Activated effector memory CD4-positive, alpha-beta T cell treated with anti-CD3 and anti-CD28 coated beads, Interleukin-2, amount 50 U/mL, for 16 hours (primary cell): ENCODE measurements around the gene CEP55.
A peak's percentile ranks its signal among the peaks of the same experiment; 100 is the strongest.

Experiments
- DNase-seq: peaks from one replicate; pipeline ENCODE4 v3.0.0-alpha.2; 2020

The CEP55 gene

DNA sequence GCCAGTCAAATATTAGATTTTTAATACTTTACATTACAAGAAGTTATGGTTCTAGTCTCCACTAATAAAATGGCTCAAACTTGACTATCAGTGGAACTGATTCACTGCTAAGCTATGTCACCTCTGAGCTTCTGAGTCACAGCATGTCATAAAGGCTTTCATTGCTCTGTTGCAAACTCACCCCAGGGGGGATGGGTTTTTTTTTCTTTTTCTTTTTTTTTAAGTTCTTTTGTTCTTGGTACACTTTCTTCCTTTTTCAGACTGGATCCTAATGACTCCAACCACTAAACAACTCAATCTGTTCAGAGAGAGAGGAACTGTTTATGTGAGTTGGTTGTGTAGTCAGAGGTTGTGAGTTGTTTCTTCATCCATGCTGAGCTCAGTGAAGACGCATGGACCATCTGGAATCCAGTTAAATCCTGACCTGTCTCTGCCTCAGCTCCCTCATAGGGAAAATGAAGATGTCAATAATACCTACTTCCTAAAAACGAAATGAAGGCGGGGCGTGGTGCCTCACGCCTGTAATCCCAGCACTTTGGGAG, 25.2 kb upstream of the CEP55 start:
- no peak for DNase-seq

DNA sequence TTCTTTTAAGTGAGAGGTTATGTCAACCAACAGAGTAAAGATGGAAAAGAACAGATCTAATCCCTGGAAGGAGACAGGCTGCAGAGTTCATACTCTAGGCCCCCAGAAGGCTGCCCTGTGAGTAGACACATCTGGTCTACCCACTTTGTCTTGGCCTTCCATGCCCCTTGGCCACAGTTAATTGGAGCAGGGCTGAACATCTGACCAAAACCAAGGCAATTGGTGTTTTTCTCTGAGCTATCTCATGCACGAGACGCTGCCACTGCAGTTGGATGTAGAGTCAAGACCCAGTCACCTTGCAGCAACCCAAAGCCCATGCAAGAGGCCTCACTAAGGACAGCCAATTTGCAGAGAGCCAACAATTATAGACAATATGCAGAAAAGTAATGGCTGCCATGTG, 23.3 kb upstream of the CEP55 start:
- DNase-seq: no peak

DNA sequence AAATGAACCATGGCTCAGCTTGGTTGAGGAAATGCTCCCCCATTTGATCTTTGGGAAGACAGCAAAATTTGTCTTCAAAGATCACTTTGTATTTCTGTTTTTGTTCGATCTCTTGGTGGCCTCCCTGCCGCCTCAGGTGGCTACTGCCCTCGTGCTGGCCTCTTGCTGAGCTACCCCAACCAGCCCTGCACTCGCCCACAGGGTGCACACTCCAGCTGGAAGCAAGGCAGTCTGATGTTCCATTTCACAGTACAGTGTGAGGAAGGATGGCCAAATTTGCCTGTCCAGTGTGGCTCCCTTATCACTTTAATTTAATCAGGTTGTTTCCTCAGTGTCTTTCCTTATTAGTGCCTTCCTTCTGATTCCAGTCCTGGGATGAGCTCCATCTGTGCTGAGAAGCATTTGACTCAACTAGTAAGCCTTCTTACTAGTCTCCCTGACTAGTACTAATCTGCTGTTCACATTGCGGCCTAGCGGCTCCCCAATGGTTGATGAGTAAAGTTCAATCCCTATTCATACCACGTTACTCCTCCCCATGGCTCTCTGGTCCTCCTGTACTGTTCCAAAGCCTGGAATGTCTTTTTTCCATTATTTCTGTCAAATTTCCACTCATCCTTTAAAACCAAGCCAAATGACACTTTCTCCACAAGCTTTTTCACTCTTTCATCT, 22.5 kb upstream of the CEP55 start:
- no peak for DNase-seq

DNA sequence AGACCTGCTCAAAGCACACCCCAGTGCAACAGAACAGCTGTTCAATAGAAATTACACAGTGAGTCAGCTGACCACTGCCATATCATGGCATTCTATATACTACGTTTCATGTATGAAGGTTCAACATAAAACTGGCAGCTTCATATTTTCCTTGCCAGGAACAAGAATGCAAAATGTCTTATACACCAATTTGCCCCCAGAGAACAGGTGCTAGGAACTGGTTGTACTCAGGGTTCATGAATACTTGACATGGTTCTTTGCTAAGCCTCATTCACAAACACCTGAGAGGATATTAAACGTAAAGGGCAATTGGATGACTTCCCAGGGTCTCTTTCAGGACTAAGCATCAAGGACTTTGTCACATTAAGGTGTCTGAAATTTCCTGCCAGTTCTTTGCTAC, 21.2 kb upstream of the CEP55 start:
- no peak for DNase-seq

DNA sequence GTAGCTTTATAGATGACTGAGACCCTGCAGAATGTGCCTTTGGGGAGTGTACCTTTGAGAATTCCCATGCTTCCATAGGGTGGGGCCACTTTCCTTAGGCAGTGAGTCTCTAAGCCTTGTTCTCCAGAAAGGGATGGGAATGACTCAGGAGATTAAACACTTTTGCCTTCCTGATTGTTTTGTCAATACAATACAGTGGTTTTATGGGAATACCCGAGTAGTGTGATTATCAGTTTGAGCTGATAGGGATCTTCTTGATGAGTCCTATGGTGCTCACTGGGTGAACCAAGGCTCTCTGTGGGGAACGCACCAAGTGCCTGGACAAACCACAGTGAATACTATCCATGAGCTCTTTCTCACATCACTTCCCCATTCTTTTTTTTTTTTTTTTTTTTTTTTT, 20.5 kb upstream of the CEP55 start:
- no peak for DNase-seq

DNA sequence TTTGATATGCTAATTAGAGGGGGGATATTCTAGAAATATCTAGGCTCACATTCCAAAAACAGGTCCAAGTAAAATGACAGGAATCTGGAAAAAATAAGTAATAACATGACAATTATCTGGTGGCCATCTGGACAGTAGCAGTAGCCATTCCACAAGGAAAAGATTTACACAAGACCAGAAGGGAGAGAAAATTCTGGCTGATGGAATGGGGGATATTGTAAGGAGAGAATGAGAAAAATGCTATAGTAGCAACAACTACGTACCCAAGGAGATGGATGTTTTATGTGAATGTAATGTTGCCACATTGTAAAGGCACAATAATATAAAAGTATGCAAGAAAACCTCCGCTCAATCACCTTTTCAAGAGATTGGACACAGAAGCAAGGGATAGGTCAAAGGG, 19.7 kb upstream of the CEP55 start:
- DNase-seq: no peak

GRCh38 chr10:93478873-93479272, 17.5 kb upstream of the CEP55 start:
- DNase-seq: no peak

DNA sequence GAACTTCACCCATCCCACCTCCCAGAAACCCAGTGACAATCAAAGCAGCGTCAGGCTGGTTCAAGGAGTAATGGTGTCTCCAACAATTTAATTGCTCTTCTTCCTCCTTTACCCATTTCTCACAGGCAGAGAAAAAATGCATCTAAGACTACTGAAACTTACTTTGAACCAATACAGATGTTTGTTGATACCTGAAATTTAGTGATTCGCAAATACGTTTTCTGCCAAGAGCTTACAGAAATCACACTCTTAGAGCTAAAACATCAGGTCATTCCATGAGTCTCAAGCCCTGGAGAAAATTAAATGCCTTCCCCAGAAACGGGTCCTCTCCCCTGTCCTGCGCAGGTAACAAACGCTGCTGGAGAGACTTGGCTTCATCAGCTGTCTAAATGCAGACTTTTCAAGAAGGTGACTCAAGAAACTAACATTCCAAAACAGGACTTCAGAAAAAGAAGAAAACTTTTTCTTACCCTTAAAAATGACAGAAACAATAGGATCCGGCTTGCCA, 14.7 kb upstream of the CEP55 start:
- no peak for DNase-seq

DNA sequence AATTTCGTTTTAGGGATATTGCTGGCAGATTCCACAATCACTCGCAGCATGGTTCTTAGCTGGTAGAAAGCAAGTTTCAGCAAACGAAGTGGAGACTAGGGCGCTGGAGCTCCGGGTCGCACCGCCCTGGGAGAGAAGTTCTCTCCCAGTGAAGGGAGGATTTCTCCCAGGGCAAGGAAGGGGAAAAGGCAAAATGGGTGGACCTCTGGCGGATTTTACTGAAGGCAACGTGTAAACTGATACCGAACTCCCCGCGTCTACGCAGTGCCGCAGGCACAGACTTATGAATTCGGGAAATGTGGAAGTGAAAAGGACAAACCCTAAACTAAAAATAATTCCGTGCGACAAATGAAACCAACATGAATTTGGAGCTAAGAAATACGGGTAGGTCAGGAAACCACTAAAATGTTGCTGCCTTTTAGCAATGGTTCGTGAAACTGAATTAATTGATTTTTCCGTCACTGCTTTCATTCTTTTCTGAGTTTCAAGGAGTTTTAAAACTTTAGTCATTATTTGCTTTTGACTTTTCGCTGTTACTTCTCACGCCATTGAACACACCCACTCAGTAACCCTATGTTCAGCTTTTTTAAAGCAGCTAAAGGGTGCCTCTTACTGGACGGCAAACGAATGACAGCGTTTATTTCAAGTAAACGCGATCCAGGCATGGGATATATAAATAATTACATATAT, 14.1 kb upstream of the CEP55 start, which contains the start of gene MYOF:
Gene MYOF (minus strand): TSS at position 190 of the 690 bp plus-strand sequence. CDS start 140 bp downstream, at position 50.
- DNase-seq: peak; percentile 71

DNA sequence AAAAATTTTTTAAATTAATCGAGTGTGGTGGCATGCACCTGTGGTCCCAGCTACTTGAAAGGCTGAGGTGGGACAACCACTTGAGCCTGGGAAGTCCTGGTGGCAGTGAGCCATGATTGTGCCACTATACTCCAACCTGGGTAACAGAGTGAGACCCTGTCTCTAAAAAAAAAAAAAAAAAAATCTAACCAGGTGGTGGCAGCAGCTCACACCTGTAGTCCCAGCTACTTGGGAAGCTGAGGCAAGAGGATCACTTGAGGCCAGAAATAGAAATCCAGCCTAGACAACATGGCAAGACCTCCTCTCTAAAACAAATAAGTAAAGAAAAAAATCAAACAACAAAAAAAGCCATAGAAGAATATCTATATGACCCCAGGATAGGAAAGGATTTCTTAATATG, 10.7 kb upstream of the CEP55 start:
- no peak for DNase-seq

DNA sequence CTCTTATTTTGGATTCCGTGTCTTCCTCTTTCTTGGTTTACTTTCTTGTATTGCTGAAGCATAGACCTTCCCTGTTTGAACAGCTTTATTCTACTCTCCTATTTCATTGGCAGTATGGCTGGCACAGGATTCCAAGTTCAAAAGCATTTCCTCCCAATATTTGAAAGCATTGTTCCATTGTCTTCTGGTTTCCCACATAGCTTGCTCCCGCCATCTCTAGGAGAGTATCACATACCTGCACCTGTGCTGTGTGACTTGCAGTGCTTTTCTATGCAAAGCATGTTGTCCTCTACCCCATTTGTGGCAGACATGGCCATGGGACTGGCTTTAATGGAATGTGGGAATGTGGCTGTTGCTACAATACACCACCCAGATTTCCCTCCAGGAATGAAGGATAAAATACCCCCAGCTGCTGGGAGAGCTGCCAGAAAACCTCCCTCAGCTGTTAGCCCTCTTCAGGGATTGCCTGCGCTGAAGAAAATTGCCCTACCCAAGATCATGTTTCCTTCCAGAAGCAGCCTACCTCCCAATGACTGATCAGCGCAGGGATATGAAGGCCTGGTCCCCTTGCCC, 7.4 kb upstream of the CEP55 start:
- DNase-seq: no peak

DNA sequence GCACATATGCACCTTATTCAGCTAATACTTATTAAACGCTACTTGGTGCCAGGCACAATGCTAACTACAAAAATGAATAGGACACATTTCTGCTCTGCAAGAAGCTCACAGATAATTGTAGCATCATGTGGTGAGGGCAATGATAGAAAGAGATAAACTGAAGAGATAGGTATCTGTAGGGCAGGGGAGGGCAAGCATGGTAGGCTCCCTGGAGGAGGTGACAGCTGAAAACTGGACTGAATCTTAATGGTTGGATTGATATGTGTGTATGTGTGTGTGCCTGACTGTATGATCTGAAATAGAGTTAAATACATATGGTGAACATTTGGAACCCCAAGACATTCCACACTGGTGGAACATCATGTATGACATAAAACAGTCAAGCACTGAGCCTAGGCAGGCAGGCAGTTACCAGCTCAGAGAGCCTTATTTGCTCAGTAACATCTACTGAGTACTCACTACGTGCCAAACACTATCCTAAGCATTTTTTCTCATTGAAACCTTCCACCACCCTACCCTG, 4.8 kb upstream of the CEP55 start:
- DNase-seq: no peak

DNA sequence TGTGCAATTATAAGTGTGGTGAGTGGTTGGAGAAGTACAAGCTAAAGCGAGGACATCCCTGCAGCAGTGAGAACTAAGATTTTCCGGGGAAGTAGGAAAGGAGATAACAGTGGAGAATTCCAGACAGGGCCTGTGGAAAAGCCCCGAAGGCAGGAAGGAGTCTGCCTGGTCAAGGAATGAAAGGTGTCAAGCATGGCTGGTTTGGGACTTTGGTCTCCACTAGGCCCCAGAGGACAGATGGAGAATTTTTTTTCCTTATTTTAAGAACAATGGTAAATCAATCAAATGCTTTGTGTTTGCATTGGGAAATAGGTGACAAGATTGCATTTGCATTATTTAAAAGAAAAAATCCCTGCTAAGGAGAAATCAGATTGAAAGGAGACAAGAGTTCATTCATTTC, 3.2 kb upstream of the CEP55 start:
- no peak for DNase-seq

DNA sequence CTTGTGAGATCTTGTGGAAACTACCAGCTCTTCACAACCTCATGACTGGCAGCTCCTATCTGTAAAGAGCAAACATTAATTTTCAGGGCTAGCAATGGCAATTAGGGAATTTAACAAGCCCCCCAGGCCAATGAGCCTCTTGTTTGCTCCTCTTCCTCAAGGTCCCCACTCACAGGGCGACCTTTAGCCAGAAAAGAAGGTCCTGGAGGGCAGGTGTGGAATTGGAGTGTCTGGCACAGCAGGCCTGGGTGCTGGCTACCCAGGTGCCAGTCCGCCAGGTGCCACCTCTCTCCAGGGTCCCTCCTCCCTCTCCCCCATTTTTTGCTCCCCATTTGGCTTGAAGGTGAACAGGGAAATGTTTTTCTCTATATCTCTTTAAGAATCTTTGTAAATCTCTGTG, 1.9 kb upstream of the CEP55 start:
- DNase-seq: no peak

- DNase-seq: no peak
These were observed 624 bp upstream of the CEP55 start for GRCh38 chr10:93495654-93496321.

DNA sequence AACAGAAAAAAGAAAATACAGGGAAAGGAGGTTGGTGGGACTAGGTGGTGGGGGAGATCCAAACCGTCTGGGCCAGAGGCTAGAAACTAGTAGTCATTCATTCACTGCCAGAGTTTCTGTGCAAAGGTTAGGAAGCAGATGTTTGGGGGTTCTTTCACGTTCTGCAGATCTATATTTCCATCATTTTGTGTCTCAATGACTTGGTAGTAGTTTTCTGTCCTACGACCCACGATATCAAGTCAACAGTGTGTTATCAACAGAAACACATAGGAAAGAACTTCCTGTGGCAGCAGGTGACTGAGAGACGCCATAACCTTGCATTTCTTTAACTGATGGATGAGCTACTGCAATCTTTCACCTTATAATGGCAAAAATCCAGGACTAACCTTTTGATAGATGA, 1.8 kb downstream of the CEP55 start:
- DNase-seq: no peak

- no peak for DNase-seq
These were observed 5.2 kb downstream of the CEP55 start for GRCh38 chr10:93501650-93502049.

- DNase-seq: no peak
These were observed 6.7 kb downstream of the CEP55 start for GRCh38 chr10:93503075-93503474.

GRCh38 chr10:93505075-93505474, 8.7 kb downstream of the CEP55 start:
- no peak for DNase-seq

DNA sequence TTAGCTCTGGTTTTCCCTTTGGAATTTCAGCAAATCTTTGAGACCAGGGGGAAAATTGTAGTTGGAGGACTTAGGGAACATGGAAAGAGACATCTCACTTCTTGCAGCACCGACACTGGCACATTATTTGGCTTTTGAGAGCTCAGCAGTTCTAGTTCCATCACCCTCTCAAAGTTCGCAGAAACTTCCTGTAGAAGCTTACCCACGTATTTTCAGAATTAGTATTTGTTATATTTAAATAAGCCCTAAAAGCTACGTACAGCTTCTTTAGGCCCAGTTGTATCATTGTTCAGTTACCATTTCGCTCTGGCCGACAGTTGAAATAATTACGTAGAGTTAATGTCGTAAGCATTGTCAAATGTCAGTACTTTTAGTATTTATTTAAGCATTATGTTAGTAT, 13.4 kb downstream of the CEP55 start:
- no peak for DNase-seq

DNA sequence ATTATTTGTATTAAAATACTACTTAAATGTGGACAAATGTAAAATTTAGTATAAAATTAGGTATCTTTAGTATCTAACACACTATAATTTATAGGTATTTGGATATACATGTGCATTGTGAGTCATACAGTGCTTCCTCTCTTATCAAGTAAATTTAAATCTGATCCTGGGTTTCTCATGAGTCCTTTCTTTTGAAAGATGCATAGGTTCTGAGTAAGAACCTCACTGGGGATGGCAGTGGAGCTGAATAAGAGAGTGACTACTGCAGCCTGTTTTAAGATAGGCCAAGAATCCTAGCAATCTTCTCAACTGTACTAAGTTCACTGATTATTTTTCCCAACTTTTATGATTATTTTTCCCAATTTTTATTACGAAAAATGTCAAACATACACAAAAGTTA, 16.2 kb downstream of the CEP55 start:
- DNase-seq: no peak

DNA sequence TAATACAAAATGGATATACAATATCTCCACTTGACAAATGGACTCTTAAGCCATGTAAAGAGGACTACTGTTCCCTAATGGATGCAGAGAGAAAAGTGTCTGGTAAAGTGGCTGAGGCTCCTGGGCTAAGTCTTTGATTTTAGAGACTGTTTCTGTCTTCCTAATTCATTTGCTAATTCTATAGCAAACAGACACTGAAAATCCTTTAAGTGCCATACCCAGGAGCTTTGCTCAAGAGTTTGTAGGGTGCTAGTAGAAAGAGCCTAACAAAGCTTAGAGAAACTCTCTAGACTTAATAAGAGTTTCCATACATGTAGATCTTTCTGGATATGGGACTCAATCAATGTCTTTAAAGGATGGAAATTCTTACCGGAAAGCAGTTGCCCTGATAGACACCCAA, 16.7 kb downstream of the CEP55 start:
- no peak for DNase-seq

- no peak for DNase-seq
These were observed 18.1 kb downstream of the CEP55 start for GRCh38 chr10:93514521-93514920.
